ENCODE data around the gene SHOC2.
A peak's percentile ranks its signal among the peaks of the same experiment; 100 is the strongest.

DNA sequence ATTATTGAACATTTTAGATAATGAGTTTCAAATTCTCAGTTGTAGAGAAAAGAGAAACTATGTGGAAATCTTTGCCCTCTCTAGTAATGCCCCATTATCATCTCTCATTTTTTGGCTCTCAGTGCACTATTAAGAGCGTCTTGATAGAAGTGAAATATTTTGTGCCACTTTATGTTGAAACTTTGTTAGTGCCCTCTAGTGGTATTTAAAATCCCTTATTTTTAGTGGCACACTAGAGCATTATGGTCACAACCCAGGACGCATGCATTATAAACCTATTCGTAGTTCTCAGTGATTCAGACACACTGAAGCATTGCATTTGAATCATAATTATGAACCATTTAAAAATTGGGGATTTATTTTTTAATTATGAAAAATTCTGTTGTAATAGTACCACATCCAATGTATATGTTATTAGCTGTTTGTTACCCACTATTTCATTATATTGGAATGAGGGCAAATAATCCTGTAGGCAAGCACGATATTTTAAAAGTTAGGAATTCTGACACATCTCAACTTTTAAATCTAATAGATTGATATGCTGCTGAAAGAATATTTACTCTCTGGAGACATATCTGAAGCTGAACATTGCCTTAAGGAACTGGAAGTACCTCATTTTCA, 25.7 kb upstream of the SHOC2 start:
- peak; percentile 25 to 55 (median 37) for TF ChIP-seq CTCF (IDR thresholded peaks at IDR 0.05)
- TF ChIP-seq EP300 (IDR thresholded peaks at IDR 0.05) = no peak

Measured in ovary (tissue), 3 donors.